Measurements from ENCODE around the gene GPC4. TPM values are rescaled to one million over a fixed set of nuclear protein-coding genes. Genes with fewer than 3 reads are reported as not detected.

Gene GPC4
- total RNA-seq, 1 experiment from 2014 or later = 1.2 TPM

GRCh38 chrX:133380711-133381619 is 34.3 kb downstream of the GPC4 start:
- Histone ChIP-seq H3K9me3 (no peaks in the 10 kb centered on the region), H3K4me3 (ENCODE audit: low read depth, low read length) (no peak overlapping the region), H3K36me3 (ENCODE audit: control insufficient read depth, insufficient read depth, low read length) (no peaks in the 10 kb centered on the region), H3K27me3 (replicated peaks; ENCODE audit: control insufficient read depth, insufficient read depth, low read length) (no peaks in the 10 kb centered on the region), H3K4me1 (no peaks in the 10 kb centered on the region)
- POLR2A ChIA-PET = no interaction called here
- no peaks in the 10 kb centered on the region for H3K27me3 Mint-ChIP-seq (ENCODE audit: insufficient read depth, unreplicated experiment)
- no TSS peak for BruUV-seq (replicated peaks)
- CTCF ChIA-PET = no interaction called here
- intact Hi-C loops (cut with micrococcal nuclease; ENCODE audit: unreplicated experiment) = no loop called here
- no peak for DNase-seq
- no peak overlapping the region for H3K27ac Mint-ChIP-seq (ENCODE audit: unreplicated experiment)
- no peak for TF ChIP-seq CTCF (IDR thresholded peaks at IDR 0.05; ENCODE audit: insufficient read depth in 1 of 2, low read depth in 1 of 2, low read length in 1 of 2, severe bottlenecking in 1 of 2, unreplicated experiment in 1 of 2)
- H3K4me3 Mint-ChIP-seq (ENCODE audit: unreplicated experiment) = no peak overlapping the region
- no peaks in the 10 kb centered on the region for H3K36me3 Mint-ChIP-seq (ENCODE audit: insufficient read depth, unreplicated experiment)
- H3K4me1 Mint-ChIP-seq (ENCODE audit: low read depth, unreplicated experiment) = no peaks in the 10 kb centered on the region
- H3K9me3 Mint-ChIP-seq (ENCODE audit: unreplicated experiment) = no peaks in the 10 kb centered on the region

GRCh38 chrX:133376422-133376821 is 38.9 kb downstream of the GPC4 start:
- H3K36me3 Mint-ChIP-seq (ENCODE audit: insufficient read depth, unreplicated experiment) = no peaks in the 10 kb centered on the region
- Histone ChIP-seq H3K36me3 (ENCODE audit: control insufficient read depth, insufficient read depth, low read length) (no peaks in the 10 kb centered on the region), H3K4me3 (ENCODE audit: low read depth, low read length) (no peak overlapping the region), H3K9me3 (no peaks in the 10 kb centered on the region), H3K4me1 (no peaks in the 10 kb centered on the region), H3K27me3 (replicated peaks; ENCODE audit: control insufficient read depth, insufficient read depth, low read length) (no peaks in the 10 kb centered on the region)
- BruUV-seq (replicated peaks) = no TSS peak
- no peaks in the 10 kb centered on the region for H3K27me3 Mint-ChIP-seq (ENCODE audit: insufficient read depth, unreplicated experiment)
- DNase-seq = no peak
- no peaks in the 10 kb centered on the region for H3K4me1 Mint-ChIP-seq (ENCODE audit: low read depth, unreplicated experiment)
- TF ChIP-seq CTCF (IDR thresholded peaks at IDR 0.05; ENCODE audit: insufficient read depth in 1 of 2, low read depth in 1 of 2, low read length in 1 of 2, severe bottlenecking in 1 of 2, unreplicated experiment in 1 of 2) = no peak
- no peaks in the 10 kb centered on the region for H3K9me3 Mint-ChIP-seq (ENCODE audit: unreplicated experiment)
- H3K27ac Mint-ChIP-seq (ENCODE audit: unreplicated experiment) = no peak overlapping the region
- no peak overlapping the region for H3K4me3 Mint-ChIP-seq (ENCODE audit: unreplicated experiment)
- ChIA-PET POLR2A (no interaction called here), CTCF (no interaction called here)
- intact Hi-C loops (cut with micrococcal nuclease; ENCODE audit: unreplicated experiment) = no loop called here

- no peak for TF ChIP-seq CTCF (IDR thresholded peaks at IDR 0.05; ENCODE audit: insufficient read depth in 1 of 2, low read depth in 1 of 2, low read length in 1 of 2, severe bottlenecking in 1 of 2, unreplicated experiment in 1 of 2)
- Histone ChIP-seq H3K4me1 (no peaks in the 10 kb centered on the region), H3K4me3 (ENCODE audit: low read depth, low read length) (no peak overlapping the region), H3K36me3 (ENCODE audit: control insufficient read depth, insufficient read depth, low read length) (no peaks in the 10 kb centered on the region), H3K27me3 (replicated peaks; ENCODE audit: control insufficient read depth, insufficient read depth, low read length) (no peaks in the 10 kb centered on the region), H3K9me3 (no peaks in the 10 kb centered on the region)
- no peak overlapping the region for H3K4me3 Mint-ChIP-seq (ENCODE audit: unreplicated experiment)
- H3K9me3 Mint-ChIP-seq (ENCODE audit: unreplicated experiment) = no peaks in the 10 kb centered on the region
- H3K36me3 Mint-ChIP-seq (ENCODE audit: insufficient read depth, unreplicated experiment) = no peaks in the 10 kb centered on the region
- intact Hi-C loops (cut with micrococcal nuclease; ENCODE audit: unreplicated experiment) = no loop called here
- ChIA-PET POLR2A (no interaction called here), CTCF (no interaction called here)
- BruUV-seq (replicated peaks) = no TSS peak
- no peaks in the 10 kb centered on the region for H3K4me1 Mint-ChIP-seq (ENCODE audit: low read depth, unreplicated experiment)
- H3K27me3 Mint-ChIP-seq (ENCODE audit: insufficient read depth, unreplicated experiment) = no peaks in the 10 kb centered on the region
- no peak for DNase-seq
- H3K27ac Mint-ChIP-seq (ENCODE audit: unreplicated experiment) = no peak overlapping the region
These were observed 39.5 kb downstream of the GPC4 start for GRCh38 chrX:133375615-133376340.
